ENCODE results near the gene ODC1. TPM values are rescaled to one million over a fixed set of nuclear protein-coding genes. Genes with fewer than 3 reads are reported as not detected.
A peak's percentile ranks its signal among the peaks of the same experiment; 100 is the strongest.
"Not testable (repeated sequence)": the region's sequence is repeated elsewhere in the genome, so short reads cannot be mapped to it uniquely, and the experiment has no call there.

ODC1 gene
- total RNA-seq, 2 experiments from 2014 or later = 64.8 to 80.3 TPM

GRCh38 chr2:10457195-10457594 lies 9.1 kb upstream of the ODC1 start:
- H3K4me1 Mint-ChIP-seq; H3K27ac Mint-ChIP-seq; H3K9me3 Mint-ChIP-seq (ENCODE audit: low read depth); H3K4me3 Mint-ChIP-seq; DNase-seq; CTCF ChIA-PET; ATAC-seq; H3K36me3 Mint-ChIP-seq: not testable (repeated sequence)
- peaks cover 36% of the 10 kb centered on the region for H3K27me3 Mint-ChIP-seq

DNA sequence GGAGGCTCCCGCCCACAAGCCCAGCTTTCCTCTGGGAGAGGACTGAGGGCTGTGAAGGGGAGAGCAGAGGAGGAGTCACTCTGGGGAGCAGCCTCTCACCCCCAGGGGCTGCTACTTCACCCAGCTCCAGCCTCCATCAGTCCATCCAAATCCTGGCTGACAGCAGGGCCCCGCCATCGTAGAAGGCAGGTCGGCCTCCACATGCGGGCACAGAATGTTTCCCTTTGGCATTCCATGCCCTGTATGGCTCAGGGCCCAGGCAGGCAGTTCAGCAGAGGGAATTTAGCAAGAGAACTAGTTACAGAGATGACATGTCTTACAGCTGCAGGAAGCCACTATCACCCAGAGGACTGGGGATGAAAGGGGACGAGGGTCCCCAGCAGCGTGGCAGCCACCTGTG lies 6.4 kb upstream of the ODC1 start:
- DNase-seq = no peak
- Mint-ChIP-seq H3K4me3 (no peak overlapping the region), H3K36me3 (peaks cover 2% of the 10 kb centered on the region), H3K9me3 (ENCODE audit: low read depth) (no peaks in the 10 kb centered on the region), H3K27me3 (peaks cover 16% of the 10 kb centered on the region), H3K4me1 (peaks cover 8% of the 10 kb centered on the region), H3K27ac (no peak overlapping the region)
- ATAC-seq = no peak
- CTCF ChIA-PET = interaction anchor here (1.9 kb wide), 1 partner anchor 205 kb away, joined by 6 read pairs; no protein-coding TSS in a partner anchor

GRCh38 chr2:10453905-10454298 lies 5.8 kb upstream of the ODC1 start:
- no peak for DNase-seq
- H3K36me3 Mint-ChIP-seq = peaks cover 2% of the 10 kb centered on the region
- no peaks in the 10 kb centered on the region for H3K9me3 Mint-ChIP-seq (ENCODE audit: low read depth)
- CTCF ChIA-PET = interaction anchor here (1.9 kb wide), 1 partner anchor 206 kb away, joined by 6 read pairs; no protein-coding TSS in a partner anchor
- no peak overlapping the region for H3K27ac Mint-ChIP-seq
- no peak overlapping the region for H3K4me3 Mint-ChIP-seq
- H3K4me1 Mint-ChIP-seq = peaks cover 11% of the 10 kb centered on the region
- ATAC-seq = no peak
- peaks cover 12% of the 10 kb centered on the region for H3K27me3 Mint-ChIP-seq

DNA sequence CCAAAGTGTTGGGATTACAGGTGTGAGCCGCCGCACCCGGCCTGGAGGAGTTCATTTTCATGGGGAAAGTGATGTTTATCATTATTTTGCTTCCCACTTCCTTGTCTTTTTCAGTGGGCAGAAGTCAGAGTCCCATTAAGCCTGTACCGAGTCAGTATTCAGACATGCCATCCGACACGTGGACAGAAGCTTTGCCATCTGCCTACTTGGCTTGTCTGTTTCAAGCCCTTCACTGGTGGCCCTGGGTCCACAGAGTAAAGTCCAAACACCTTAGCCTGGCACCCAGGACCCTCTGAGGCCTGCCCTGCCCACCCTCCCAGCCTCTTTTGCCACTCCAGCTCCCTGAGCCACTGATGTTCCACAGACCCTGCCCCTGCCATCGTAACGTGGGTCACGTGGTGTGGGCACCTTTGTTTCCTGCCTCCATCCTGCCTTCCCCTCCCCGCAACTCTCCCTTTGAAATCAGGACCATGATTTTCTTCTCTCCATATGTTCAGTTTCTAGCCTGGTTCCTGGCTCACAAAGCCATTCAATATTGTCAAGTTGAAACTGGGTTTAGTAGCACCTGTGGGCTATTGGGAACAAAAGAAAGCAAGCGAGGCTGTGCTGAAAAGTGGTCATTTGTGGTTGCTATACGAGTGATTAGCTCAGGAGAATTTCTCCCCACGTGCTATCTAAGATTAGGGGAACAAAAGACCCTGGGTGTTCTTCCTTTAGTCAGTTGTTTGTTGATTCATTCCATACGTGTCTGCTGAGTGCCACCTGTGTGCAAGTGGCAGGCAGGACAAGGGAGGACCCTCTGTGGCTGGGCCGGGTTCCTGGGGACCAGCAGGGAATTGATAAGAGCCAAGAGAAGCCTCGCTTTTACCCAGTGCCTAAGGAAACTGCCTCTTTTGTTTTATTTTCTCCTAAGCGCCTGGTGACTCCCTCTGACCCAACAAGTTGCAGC lies 5.1 kb upstream of the ODC1 start:
- Mint-ChIP-seq H3K9me3 (ENCODE audit: low read depth) (no peaks in the 10 kb centered on the region), H3K4me1 (peaks cover 10% of the 10 kb centered on the region), H3K4me3 (no peak overlapping the region), H3K27ac (no peak overlapping the region), H3K36me3 (peaks cover 2% of the 10 kb centered on the region), H3K27me3 (peaks cover 7% of the 10 kb centered on the region)
- CTCF ChIA-PET = interaction anchor here (0.7 to 1.9 kb wide), 2 partner anchors 206 to 208 kb away, joined by 4 to 6 read pairs; no protein-coding TSS in a partner anchor
- no peak for DNase-seq
- ATAC-seq = no peak

DNA sequence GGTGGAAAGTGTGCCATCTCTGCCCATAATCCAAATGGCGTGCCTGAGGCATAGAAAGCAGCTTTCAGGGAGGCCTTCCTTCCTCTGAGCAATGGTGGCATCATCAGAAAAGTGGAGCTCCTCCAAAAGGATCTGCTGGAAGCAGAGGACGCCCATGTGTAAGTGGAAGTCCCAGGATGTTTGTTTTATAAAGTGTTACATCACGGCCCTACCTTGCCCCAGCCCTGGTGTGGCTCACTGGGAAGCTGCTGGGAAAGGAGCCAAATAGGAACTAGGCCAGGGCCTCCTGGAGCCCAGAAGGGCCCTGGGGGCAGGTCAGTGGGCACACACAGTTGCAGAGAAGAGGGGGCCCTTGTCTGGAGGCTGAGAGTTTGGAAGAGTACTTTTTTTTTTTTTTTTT lies 4.2 kb upstream of the ODC1 start:
- peaks cover 4% of the 10 kb centered on the region for H3K36me3 Mint-ChIP-seq
- no peak for DNase-seq
- no peak for ATAC-seq
- H3K9me3 Mint-ChIP-seq (ENCODE audit: low read depth) = no peaks in the 10 kb centered on the region
- H3K27ac Mint-ChIP-seq = no peak overlapping the region
- no peaks in the 10 kb centered on the region for H3K27me3 Mint-ChIP-seq
- H3K4me1 Mint-ChIP-seq = peaks cover 11% of the 10 kb centered on the region
- H3K4me3 Mint-ChIP-seq = no peak overlapping the region
- CTCF ChIA-PET = interaction anchor here (0.7 to 1.0 kb wide), 2 partner anchors 43 to 209 kb away, joined by 4 to 5 read pairs; no protein-coding TSS in a partner anchor

DNA sequence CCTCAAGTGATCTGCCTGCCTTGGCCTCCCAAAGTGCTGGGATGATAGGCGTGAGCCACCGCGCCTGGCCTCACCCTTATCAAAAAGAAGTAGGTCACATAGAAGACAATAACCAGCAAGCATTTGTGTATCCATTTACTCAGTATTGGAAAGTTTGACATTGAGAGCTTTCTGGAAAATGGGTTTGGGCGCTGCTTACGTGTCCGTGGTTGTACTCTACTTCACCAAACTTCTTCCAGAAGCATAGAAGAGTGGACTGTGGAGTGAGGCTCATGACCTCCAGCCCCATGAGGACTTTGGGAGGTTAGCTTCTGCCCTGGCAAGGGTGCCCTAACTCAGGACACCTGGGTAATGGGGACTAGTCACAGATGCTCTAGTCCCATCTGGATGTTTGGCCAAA lies 3.7 kb upstream of the ODC1 start:
- ATAC-seq = no peak
- no peaks in the 10 kb centered on the region for H3K9me3 Mint-ChIP-seq (ENCODE audit: low read depth)
- no peak overlapping the region for H3K27ac Mint-ChIP-seq
- H3K4me1 Mint-ChIP-seq = peaks cover 15% of the 10 kb centered on the region
- CTCF ChIA-PET = interaction anchor here (1.0 kb wide), 1 partner anchor 43 kb away, joined by 5 read pairs; no protein-coding TSS in a partner anchor
- DNase-seq = no peak
- H3K27me3 Mint-ChIP-seq = no peaks in the 10 kb centered on the region
- peaks cover 5% of the 10 kb centered on the region for H3K36me3 Mint-ChIP-seq
- H3K4me3 Mint-ChIP-seq = no peak overlapping the region

- no peaks in the 10 kb centered on the region for H3K9me3 Mint-ChIP-seq (ENCODE audit: low read depth)
- CTCF ChIA-PET = interaction anchor here (1.0 to 3.4 kb wide), 6 partner anchors 15 to 308 kb away, joined by 3 to 20 read pairs (median 4); no protein-coding TSS in a partner anchor
- ATAC-seq (no peak), DNase-seq (no peak)
- H3K36me3 Mint-ChIP-seq = peaks cover 5% of the 10 kb centered on the region
- H3K4me3 Mint-ChIP-seq = peak overlapping the region; percentile 71
- H3K27me3 Mint-ChIP-seq = no peaks in the 10 kb centered on the region
- no peak overlapping the region for H3K27ac Mint-ChIP-seq
- peaks cover 28% of the 10 kb centered on the region for H3K4me1 Mint-ChIP-seq
Observed at GRCh38 chr2:10449838-10450691, 1.9 kb upstream of the ODC1 start.

DNA sequence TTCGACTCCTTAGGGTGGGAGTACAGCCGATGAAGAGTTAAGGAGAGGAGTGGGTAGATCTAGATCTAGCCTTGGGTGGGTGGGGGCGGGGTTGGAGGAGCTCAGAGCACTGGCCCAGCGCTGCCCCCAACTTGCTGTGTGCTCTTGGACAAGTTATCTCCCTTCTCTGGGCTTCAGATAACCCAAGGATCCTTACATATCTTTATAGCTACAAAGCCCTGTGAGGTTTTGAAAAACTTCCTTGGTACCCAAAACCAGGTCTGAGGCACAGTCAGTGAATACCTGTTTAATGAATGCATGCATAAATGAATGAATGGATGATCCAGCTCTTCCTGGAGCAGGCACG lies 1.3 kb upstream of the ODC1 start:
- Mint-ChIP-seq H3K27ac (peak overlapping the region; percentile 86), H3K9me3 (ENCODE audit: low read depth) (no peaks in the 10 kb centered on the region), H3K27me3 (no peaks in the 10 kb centered on the region), H3K36me3 (peaks cover 10% of the 10 kb centered on the region), H3K4me1 (peaks cover 34% of the 10 kb centered on the region), H3K4me3 (peak overlapping the region; percentile 71)
- CTCF ChIA-PET = interaction anchor here (1.0 to 3.4 kb wide), 6 partner anchors 14 to 307 kb away, joined by 3 to 20 read pairs (median 3); no protein-coding TSS in a partner anchor
- ATAC-seq (no peak), DNase-seq (no peak)

DNA sequence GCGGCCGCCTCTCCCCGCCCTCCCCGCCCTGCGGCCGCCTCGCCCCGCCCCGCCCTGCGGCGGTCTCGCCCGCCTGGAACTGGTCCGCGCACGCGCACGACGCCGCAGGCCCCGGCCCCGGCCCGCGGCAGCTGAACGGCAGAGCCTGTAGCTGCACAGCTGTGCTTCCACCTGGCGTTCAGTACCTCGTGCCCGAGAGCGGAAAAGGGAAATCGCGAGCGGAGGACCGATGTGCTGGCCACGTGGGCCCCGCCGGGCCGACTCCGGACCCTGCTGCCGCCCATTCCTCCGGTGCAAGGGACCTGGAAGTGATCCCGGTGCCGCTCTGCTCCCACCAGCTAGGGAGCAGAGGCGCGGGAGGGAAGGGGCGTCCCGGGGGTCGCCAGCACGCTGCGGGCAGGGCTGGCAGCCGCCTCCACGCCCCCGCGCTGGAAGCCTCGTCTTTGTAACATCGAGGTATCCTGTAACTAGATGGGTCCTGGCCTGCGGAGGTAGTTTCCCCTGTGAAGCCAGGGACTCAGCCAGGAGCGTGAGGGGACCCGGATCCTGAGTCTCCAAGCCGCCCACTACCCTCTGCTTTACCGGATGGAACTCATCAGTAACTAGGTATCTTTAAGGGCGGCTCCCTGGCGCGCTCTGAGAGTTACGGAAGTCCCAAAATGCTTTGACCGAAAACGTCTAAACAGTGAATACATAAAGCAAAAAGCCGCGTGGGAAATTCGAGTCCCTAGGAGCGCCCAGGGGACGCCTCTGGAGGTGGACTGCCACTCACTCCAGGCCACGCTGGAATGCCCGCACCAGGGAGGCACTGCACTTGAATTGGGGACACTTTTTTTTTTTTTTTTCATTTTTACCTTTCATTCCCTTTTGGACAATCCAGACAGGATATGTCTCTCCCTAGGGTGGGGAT lies 704 bp upstream of the ODC1 start:
- Mint-ChIP-seq H3K27me3 (no peaks in the 10 kb centered on the region), H3K27ac (peak overlapping the region; percentile 86), H3K4me1 (peaks cover 40% of the 10 kb centered on the region), H3K9me3 (ENCODE audit: low read depth) (no peaks in the 10 kb centered on the region), H3K36me3 (peaks cover 16% of the 10 kb centered on the region), H3K4me3 (peak overlapping the region; percentile 71)
- DNase-seq (peak; percentile 95), ATAC-seq (peak; percentile 66)
- CTCF ChIA-PET = interaction anchor here (0.8 to 4.9 kb wide), 14 partner anchors 13 to 400 kb away, joined by 3 to 59 read pairs (median 5); partner anchors contain the start of genes HPCAL1 and RRM2

DNA sequence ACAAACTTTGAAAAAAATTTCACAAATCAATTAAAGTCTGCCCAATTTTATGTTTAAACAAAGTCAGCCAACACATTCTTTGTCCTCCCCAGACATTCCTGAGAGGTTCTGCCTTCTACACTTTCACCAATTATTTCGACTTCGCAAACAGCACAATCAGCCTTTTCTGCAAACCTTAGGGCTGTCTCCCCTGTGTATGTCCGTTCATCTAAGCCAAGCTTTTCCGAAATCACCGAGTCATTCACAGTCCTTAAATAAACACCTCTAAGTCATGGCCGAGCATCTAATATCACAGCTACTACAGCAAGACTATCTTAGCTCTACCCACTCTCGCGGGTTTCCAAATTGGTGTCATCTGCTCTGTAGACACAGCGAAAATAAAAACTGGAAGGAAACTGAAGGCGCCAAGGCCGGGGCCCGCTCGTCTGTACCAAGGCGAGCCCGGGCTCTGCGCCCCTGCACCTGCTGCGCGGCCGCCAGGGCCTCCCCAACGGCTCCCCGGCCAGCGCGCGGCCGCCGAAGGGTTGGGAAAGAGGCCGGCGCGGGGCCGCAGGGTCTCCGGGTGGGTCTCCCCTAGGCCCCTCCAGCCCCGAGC lies 730 bp downstream of the ODC1 start:
- peak overlapping the region; percentile 82 for H3K4me3 Mint-ChIP-seq
- CTCF ChIA-PET = interaction anchor here (0.5 to 4.9 kb wide), 16 partner anchors 8 to 399 kb away, joined by 3 to 59 read pairs (median 5); partner anchors contain the start of genes HPCAL1 and RRM2
- no peaks in the 10 kb centered on the region for H3K9me3 Mint-ChIP-seq (ENCODE audit: low read depth)
- ATAC-seq = peak; percentile 21
- peaks cover 43% of the 10 kb centered on the region for H3K4me1 Mint-ChIP-seq
- peaks cover 27% of the 10 kb centered on the region for H3K36me3 Mint-ChIP-seq
- no peaks in the 10 kb centered on the region for H3K27me3 Mint-ChIP-seq
- DNase-seq = peak; percentile 73
- H3K27ac Mint-ChIP-seq = peak overlapping the region; percentile 84

DNA sequence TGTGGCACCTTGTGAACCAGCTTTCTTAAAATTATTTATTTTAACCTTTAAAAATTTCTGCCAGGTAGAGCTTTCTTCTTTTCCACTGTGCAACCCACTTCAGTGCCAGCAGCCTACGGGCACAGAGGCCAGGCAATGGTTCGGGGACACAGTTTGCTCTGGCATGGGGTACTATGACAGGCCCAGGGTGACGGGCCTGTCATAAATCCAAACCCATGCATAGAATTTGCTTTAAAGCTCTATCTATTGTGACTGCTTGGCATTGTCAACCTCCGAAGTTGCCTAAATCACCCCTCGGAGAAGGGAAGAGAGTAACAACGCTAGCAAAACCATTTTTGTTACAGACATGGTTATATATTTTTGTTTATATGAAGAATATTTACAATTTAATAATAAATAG lies 1.5 kb downstream of the ODC1 start:
- CTCF ChIA-PET = interaction anchor here (0.7 to 4.9 kb wide), 14 partner anchors 10 to 398 kb away, joined by 3 to 59 read pairs (median 5); partner anchors contain the start of genes HPCAL1 and RRM2
- peak overlapping the region; percentile 82 for H3K4me3 Mint-ChIP-seq
- no peak for DNase-seq
- H3K27me3 Mint-ChIP-seq = no peaks in the 10 kb centered on the region
- H3K9me3 Mint-ChIP-seq (ENCODE audit: low read depth) = no peaks in the 10 kb centered on the region
- ATAC-seq = no peak
- peak overlapping the region; percentile 64 for H3K27ac Mint-ChIP-seq
- peaks cover 34% of the 10 kb centered on the region for H3K36me3 Mint-ChIP-seq
- H3K4me1 Mint-ChIP-seq = peaks cover 46% of the 10 kb centered on the region

DNA sequence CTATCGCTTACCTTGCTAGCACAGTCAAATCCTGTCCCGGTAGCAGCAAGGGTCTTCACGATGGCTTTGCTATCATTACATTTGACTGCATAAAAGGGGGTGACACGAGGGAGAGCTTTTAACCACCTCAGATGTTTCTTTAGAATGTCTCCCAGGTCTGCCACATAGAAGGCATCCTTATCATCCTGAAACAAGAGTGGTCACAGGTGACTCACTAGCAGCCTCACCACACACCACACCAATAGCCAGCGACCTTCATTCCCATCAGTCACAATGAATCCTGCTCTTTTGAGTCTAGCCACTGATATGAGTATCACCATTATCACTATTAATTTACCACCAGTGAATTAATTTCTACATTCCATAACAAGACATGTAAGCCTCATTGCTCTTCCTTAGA lies 3.7 kb downstream of the ODC1 start:
- peaks cover 48% of the 10 kb centered on the region for H3K36me3 Mint-ChIP-seq
- no peak for ATAC-seq
- CTCF ChIA-PET = interaction anchor here (1.2 to 4.9 kb wide), 6 partner anchors 8 to 320 kb away, joined by 3 to 59 read pairs (median 10); partner anchors contain the start of gene RRM2
- peaks cover 43% of the 10 kb centered on the region for H3K4me1 Mint-ChIP-seq
- no peaks in the 10 kb centered on the region for H3K9me3 Mint-ChIP-seq (ENCODE audit: low read depth)
- H3K27ac Mint-ChIP-seq = peak overlapping the region; percentile 23
- no peaks in the 10 kb centered on the region for H3K27me3 Mint-ChIP-seq
- DNase-seq = peak; percentile 76
- H3K4me3 Mint-ChIP-seq = peak overlapping the region; percentile 5
